Activated CD4-positive, alpha-beta T cell treated with anti-CD3 and anti-CD28 coated beads, Interleukin-2, amount 50 U/mL, for 1 hour (primary cell): ENCODE data around the gene BOD1.
"Not testable (repeated sequence)": the region's sequence is repeated elsewhere in the genome, so short reads cannot be mapped to it uniquely, and the experiment has no call there.

Experiments
- DNase-seq: peaks from one replicate; pipeline ENCODE4 v3.0.0-alpha.2; 2020

BOD1 gene

GRCh38 chr5:173613433-173614159 is 2.9 kb downstream of the BOD1 start:
- DNase-seq: no peak

- no peak for DNase-seq
Measured at GRCh38 chr5:173612948-173613347, 3.5 kb downstream of the BOD1 start.

GRCh38 chr5:173611706-173612105 is 4.7 kb downstream of the BOD1 start:
- no peak for DNase-seq

- no peak for DNase-seq
Measured at GRCh38 chr5:173604141-173604540, 12.3 kb downstream of the BOD1 start.

GRCh38 chr5:173602423-173602822 is 14.0 kb downstream of the BOD1 start:
- DNase-seq: no peak

- no peak for DNase-seq
Measured at GRCh38 chr5:173598686-173599085, 17.8 kb downstream of the BOD1 start.

GRCh38 chr5:173597304-173597703 is 19.1 kb downstream of the BOD1 start:
- DNase-seq: no peak

GRCh38 chr5:173595841-173596240 is 20.6 kb downstream of the BOD1 start:
- DNase-seq: no peak

- DNase-seq: no peak
Measured at GRCh38 chr5:173594061-173594460, 22.4 kb downstream of the BOD1 start.

- DNase-seq: no peak
Measured at GRCh38 chr5:173592050-173592669, 24.3 kb downstream of the BOD1 start.

- DNase-seq: no peak
Measured at GRCh38 chr5:173591056-173591514, 25.4 kb downstream of the BOD1 start.

- no peak for DNase-seq
Measured at GRCh38 chr5:173590436-173591055, 25.9 kb downstream of the BOD1 start.

- not testable (repeated sequence) for DNase-seq
Measured at GRCh38 chr5:173586133-173586532, 30.3 kb downstream of the BOD1 start.

- DNase-seq: no peak
Measured at GRCh38 chr5:173583346-173583745, 33.1 kb downstream of the BOD1 start.

- DNase-seq: no peak
Measured at GRCh38 chr5:173582216-173583111, 34.0 kb downstream of the BOD1 start.

GRCh38 chr5:173581408-173582215 is 34.8 kb downstream of the BOD1 start:
- peak; percentile 23 for DNase-seq

GRCh38 chr5:173578947-173579615 is 37.4 kb downstream of the BOD1 start:
- DNase-seq: no peak

- DNase-seq: no peak
Measured at GRCh38 chr5:173577817-173578216, 38.6 kb downstream of the BOD1 start.

GRCh38 chr5:173577166-173577565 is 39.3 kb downstream of the BOD1 start:
- DNase-seq: no peak

- no peak for DNase-seq
Measured at GRCh38 chr5:173575985-173576384, 40.5 kb downstream of the BOD1 start.

- no peak for DNase-seq
Measured at GRCh38 chr5:173574983-173575382, 41.5 kb downstream of the BOD1 start.
